ENCODE results near the gene GRK4.
A peak's percentile ranks its signal among the peaks of the same experiment; 100 is the strongest.

GRK4 gene

DNA sequence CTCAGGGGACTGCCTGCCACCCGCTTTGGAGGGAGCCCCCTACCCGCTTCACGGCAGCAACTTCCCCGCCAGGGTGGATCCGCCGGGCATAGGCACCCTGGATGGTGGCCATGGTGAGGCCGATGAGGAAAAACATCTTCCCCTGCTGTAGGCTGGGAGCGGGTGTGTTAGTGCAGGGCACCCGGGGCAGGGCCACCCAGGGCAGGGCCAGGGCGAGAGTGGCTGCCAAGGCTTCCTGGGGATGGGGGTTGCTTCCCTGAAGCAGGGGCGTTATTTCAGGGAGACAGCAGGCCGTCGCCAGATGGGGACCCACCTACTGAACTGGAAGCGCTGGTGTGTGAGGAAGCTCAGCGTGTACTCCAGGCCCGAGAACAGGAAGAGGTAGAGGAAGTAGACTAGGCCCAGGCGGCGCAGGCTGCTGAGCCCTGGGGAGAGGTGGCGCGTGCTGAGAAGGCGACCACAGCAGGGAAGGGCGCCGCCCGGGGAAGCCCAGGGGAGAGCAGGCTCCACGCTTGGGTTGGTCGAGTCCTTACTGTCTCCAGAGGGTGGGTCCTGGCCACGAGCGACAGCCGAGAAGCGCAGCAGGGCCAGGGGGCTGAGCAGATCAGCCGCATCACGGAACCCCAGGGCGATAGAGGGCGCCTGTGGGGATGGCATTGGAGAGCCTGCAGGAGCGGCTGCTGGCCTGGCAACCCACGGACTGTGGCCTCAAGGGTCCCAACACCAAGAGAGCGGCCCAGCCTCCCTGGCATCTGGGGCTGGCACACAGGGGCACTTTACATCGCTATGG lies 31.7 kb upstream of the GRK4 start:
- no peak overlapping the region for H3K4me3 ChIP-seq (ENCODE audit: low read length)
- WGBS = 91% methylated on average over 38 of the region's 38 CpGs
- H3K4me1 ChIP-seq (ENCODE audit: insufficient read depth, low read length) = 0 out of 2 replicates have a peak, but pooled peaks cover 7% of the 10 kb centered on the region
- H3K9me3 ChIP-seq (ENCODE audit: insufficient read depth, low read depth, low read length) = no peaks in the 10 kb centered on the region
- no peak overlapping the region for H3K9ac ChIP-seq (ENCODE audit: low read depth, low read length)
- peaks cover 60% of the 10 kb centered on the region for H3K36me3 ChIP-seq (ENCODE audit: insufficient read depth, low read length)
- H3K27me3 ChIP-seq (ENCODE audit: insufficient read depth, low read length) = no peaks in the 10 kb centered on the region
- no peak overlapping the region for H3K27ac ChIP-seq (ENCODE audit: low read depth, low read length)

DNA sequence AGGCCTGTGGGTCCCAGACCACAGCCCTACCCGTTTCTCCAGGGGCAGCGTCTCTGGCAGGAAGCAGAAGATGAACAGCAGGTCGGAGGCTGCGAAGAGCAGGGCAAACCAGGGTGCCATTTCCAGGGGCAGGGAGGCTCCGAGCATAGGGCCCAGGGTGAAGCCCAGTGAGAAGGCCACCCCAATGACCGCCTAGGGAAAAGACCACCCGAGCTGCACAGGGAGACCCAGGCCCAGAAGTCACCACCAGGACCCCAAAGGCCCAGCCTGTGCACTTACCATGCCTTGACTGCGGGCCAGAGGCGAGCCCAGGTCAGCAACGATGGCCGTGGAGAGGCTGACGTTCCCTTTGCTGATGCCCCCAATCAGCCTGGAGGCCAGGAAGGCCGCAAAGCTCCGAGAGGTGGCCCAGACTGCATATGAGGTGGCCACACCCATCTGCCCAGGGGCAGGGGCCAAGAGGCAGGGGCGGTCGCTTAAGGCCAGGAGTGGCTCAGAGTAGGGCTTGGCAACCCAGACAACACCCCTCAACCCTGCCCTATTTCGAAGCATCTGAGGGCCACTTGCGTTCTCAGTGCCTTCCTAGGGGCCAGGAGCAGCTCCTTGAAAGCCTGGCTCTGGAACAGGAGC lies 30.9 kb upstream of the GRK4 start:
- Histone ChIP-seq H3K4me1 (ENCODE audit: insufficient read depth, low read length) (0 out of 2 replicates have a peak, but pooled peaks cover 7% of the 10 kb centered on the region), H3K9ac (ENCODE audit: low read depth, low read length) (no peak overlapping the region), H3K36me3 (ENCODE audit: insufficient read depth, low read length) (peaks cover 60% of the 10 kb centered on the region), H3K27ac (ENCODE audit: low read depth, low read length) (no peak overlapping the region), H3K9me3 (ENCODE audit: insufficient read depth, low read depth, low read length) (no peaks in the 10 kb centered on the region), H3K27me3 (ENCODE audit: insufficient read depth, low read length) (no peaks in the 10 kb centered on the region), H3K4me3 (ENCODE audit: low read length) (no peak overlapping the region)
- WGBS = 93% methylated on average over 18 of the region's 18 CpGs

- WGBS = 93% methylated on average over 15 of the region's 15 CpGs
- Histone ChIP-seq H3K27ac (ENCODE audit: low read depth, low read length) (no peak overlapping the region), H3K4me3 (ENCODE audit: low read length) (peak overlapping the region; percentile 59), H3K36me3 (ENCODE audit: insufficient read depth, low read length) (peaks cover 60% of the 10 kb centered on the region), H3K27me3 (ENCODE audit: insufficient read depth, low read length) (no peaks in the 10 kb centered on the region), H3K4me1 (ENCODE audit: insufficient read depth, low read length) (0 out of 2 replicates have a peak, but pooled peaks cover 7% of the 10 kb centered on the region), H3K9ac (ENCODE audit: low read depth, low read length) (0 out of 2 replicates have a peak overlapping the region, but pooled peaks have one; percentile 17), H3K9me3 (ENCODE audit: insufficient read depth, low read depth, low read length) (no peaks in the 10 kb centered on the region)
Observed at GRCh38 chr4:2932951-2933565, 30.3 kb upstream of the GRK4 start.

DNA sequence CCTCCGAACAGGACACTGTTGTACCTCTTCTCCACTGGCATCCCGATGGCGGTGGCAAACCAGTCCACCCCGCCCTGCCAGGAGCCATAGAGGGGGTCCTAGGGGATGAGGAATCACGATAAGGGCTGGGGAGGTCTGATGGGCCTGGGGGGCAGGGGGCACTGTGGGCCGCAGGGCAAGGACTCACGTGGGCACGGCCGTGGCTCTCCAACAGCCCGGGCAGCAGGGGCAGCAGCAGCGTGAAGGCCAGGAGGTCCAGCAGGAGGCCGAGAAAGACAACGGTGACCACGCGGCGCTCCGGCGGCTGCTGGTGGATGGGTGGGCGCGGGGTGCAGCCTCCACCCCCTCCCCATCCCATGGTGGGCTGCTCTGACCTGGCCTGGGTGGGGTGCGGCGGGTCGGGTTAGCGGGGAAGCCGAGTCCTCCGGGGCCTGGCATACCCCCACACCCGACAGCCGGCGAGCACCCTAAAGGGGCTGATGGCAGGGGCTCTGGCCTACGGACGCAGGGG lies 29.8 kb upstream of the GRK4 start:
- Histone ChIP-seq H3K4me3 (ENCODE audit: low read length) (peak overlapping the region; percentile 59), H3K9me3 (ENCODE audit: insufficient read depth, low read depth, low read length) (no peaks in the 10 kb centered on the region), H3K9ac (ENCODE audit: low read depth, low read length) (peak overlapping the region; percentile 73), H3K36me3 (ENCODE audit: insufficient read depth, low read length) (peaks cover 60% of the 10 kb centered on the region), H3K27ac (ENCODE audit: low read depth, low read length) (no peak overlapping the region), H3K27me3 (ENCODE audit: insufficient read depth, low read length) (no peaks in the 10 kb centered on the region), H3K4me1 (ENCODE audit: insufficient read depth, low read length) (0 out of 2 replicates have a peak, but pooled peaks cover 7% of the 10 kb centered on the region)
- 41% methylated on average over 25 of the region's 31 CpGs for WGBS

- Histone ChIP-seq H3K36me3 (ENCODE audit: insufficient read depth, low read length) (peaks cover 60% of the 10 kb centered on the region), H3K9me3 (ENCODE audit: insufficient read depth, low read depth, low read length) (no peaks in the 10 kb centered on the region), H3K9ac (ENCODE audit: low read depth, low read length) (peak overlapping the region; percentile 73), H3K4me1 (ENCODE audit: insufficient read depth, low read length) (0 out of 2 replicates have a peak, but pooled peaks cover 7% of the 10 kb centered on the region), H3K27me3 (ENCODE audit: insufficient read depth, low read length) (no peaks in the 10 kb centered on the region), H3K4me3 (ENCODE audit: low read length) (peak overlapping the region; percentile 74), H3K27ac (ENCODE audit: low read depth, low read length) (no peak overlapping the region)
- WGBS = 1% methylated on average over 52 of the region's 93 CpGs
Observed at GRCh38 chr4:2934077-2934812, 29.1 kb upstream of the GRK4 start.

DNA sequence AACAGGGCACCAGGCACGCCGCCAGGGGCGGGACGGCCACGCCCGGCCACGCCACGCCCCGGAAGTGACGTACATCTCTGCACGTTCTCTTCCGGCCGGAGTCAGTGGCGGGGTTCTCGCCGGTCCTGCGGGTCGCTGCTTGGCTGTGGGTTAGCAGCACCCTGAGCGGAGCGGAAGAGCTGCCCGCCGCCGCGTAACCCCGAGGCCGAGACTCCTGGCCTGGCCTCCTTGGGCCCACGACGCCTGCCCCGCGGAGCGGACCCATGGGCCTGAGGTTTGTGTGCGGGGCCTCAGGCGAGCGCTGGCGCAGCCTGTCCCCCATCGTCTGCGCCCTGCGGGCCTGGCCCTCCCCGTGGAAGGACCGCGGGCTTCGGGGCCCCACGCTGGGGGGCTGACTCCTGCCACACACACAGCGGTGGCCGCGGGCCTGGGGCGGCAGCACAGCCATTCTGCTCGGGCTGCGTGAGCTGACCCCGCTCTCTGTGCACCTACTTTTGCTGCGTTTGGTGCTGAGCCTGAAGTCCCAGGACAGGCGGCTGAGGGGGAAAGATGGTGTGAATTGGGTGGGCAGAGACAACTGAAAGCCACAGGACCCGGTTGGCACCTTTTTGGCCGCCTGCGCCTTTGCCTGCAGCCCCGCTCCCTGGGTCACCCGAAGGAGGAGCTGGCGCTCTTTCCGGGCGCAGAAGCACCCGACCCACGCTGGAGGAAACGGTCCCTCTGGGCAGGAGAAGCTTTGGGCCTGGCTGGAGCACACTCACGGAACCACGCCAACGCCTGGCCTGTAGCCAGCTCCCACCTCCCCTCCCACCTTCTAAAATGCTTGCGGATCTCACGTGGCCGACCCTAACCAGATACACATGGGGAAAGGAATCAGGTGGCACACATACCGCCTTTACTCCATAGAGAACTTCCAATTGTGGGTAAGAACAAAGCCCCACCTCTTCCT lies 28.3 kb upstream of the GRK4 start:
- peak overlapping the region; percentile 74 for H3K4me3 ChIP-seq (ENCODE audit: low read length)
- peak overlapping the region; percentile 78 for H3K9ac ChIP-seq (ENCODE audit: low read depth, low read length)
- H3K4me1 ChIP-seq (ENCODE audit: insufficient read depth, low read length) = 0 out of 2 replicates have a peak, but pooled peaks cover 7% of the 10 kb centered on the region
- H3K9me3 ChIP-seq (ENCODE audit: insufficient read depth, low read depth, low read length) = no peaks in the 10 kb centered on the region
- WGBS = 1% methylated on average over 70 of the region's 70 CpGs
- H3K27me3 ChIP-seq (ENCODE audit: insufficient read depth, low read length) = no peaks in the 10 kb centered on the region
- peaks cover 60% of the 10 kb centered on the region for H3K36me3 ChIP-seq (ENCODE audit: insufficient read depth, low read length)
- peak overlapping the region; percentile 69 for H3K27ac ChIP-seq (ENCODE audit: low read depth, low read length)

DNA sequence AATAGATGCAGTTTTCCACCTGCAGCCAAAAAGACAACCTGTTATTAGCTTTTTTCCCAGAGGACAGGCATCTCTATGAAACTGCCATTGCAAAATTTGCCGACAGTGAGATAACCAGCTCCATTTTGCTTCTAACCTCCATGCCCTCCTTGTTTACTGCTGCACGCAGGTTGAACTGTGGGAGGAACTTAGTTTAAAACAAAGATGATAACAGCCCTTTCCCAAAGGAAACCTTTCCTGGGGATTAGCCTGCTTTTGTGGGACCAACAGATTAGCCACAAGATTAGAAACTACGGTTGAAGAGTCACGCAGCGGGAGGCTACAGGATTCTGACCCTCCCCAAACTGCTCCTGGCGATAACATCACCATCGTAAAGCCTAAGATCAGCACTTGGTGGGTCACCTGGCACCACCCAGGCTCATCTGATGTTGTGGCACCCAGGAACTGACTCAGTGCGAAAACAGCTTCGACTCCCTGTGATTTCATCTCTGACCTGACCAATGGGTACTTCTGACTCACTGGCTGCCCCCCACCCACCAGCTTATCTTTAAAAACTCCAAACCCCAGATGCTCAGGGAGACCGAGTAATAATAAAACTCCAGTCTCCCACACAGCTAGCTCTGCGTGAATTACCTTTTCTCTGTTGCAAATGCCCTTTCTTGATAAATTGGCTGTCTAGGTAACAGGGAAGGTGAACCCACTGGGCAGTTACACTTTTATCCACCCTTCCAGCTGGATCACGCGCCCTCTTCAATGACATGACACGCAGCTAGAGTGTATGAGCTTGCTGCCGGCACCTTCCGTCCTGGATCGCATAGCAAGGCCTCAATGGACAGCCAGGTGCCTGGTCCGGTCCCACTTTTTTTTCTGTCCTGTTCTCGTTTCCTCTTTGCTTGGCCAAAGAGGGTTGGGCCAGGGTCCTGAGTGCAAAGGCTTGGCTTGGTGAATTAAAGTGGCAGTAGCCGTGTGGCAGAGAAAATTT lies 27.3 kb upstream of the GRK4 start:
- Histone ChIP-seq H3K9me3 (ENCODE audit: insufficient read depth, low read depth, low read length) (no peaks in the 10 kb centered on the region), H3K4me1 (ENCODE audit: insufficient read depth, low read length) (0 out of 2 replicates have a peak, but pooled peaks cover 7% of the 10 kb centered on the region), H3K9ac (ENCODE audit: low read depth, low read length) (peak overlapping the region; percentile 78), H3K36me3 (ENCODE audit: insufficient read depth, low read length) (peaks cover 60% of the 10 kb centered on the region), H3K27ac (ENCODE audit: low read depth, low read length) (no peak overlapping the region), H3K4me3 (ENCODE audit: low read length) (peak overlapping the region; percentile 74), H3K27me3 (ENCODE audit: insufficient read depth, low read length) (no peaks in the 10 kb centered on the region)
- WGBS = 86% methylated on average over 20 of the region's 20 CpGs

- Histone ChIP-seq H3K36me3 (ENCODE audit: insufficient read depth, low read length) (peaks cover 60% of the 10 kb centered on the region), H3K4me3 (ENCODE audit: low read length) (no peak overlapping the region), H3K9me3 (ENCODE audit: insufficient read depth, low read depth, low read length) (no peaks in the 10 kb centered on the region), H3K27ac (ENCODE audit: low read depth, low read length) (no peak overlapping the region), H3K27me3 (ENCODE audit: insufficient read depth, low read length) (no peaks in the 10 kb centered on the region), H3K4me1 (ENCODE audit: insufficient read depth, low read length) (0 out of 2 replicates have a peak, but pooled peaks cover 7% of the 10 kb centered on the region), H3K9ac (ENCODE audit: low read depth, low read length) (no peak overlapping the region)
- WGBS = 90% methylated on average over 6 of the region's 6 CpGs
Observed at GRCh38 chr4:2936773-2937145, 26.6 kb upstream of the GRK4 start.

- WGBS = 83% methylated on average over 23 of the region's 23 CpGs
- H3K27me3 ChIP-seq (ENCODE audit: insufficient read depth, low read length) = no peaks in the 10 kb centered on the region
- no peaks in the 10 kb centered on the region for H3K9me3 ChIP-seq (ENCODE audit: insufficient read depth, low read depth, low read length)
- no peak overlapping the region for H3K4me3 ChIP-seq (ENCODE audit: low read length)
- peaks cover 64% of the 10 kb centered on the region for H3K36me3 ChIP-seq (ENCODE audit: insufficient read depth, low read length)
- H3K4me1 ChIP-seq (ENCODE audit: insufficient read depth, low read length) = 0 out of 2 replicates have a peak, but pooled peaks cover 7% of the 10 kb centered on the region
- H3K9ac ChIP-seq (ENCODE audit: low read depth, low read length) = no peak overlapping the region
- peak overlapping the region; percentile 35; the same call in 1 of the 2 replicates for H3K27ac ChIP-seq (ENCODE audit: low read depth, low read length)
Observed at GRCh38 chr4:2937146-2937857, 26.1 kb upstream of the GRK4 start.

Data from HUES64 (cell line).